MCF 10A (cell line): ENCODE results near the gene CTBP2. TPM values are rescaled to one million over a fixed set of nuclear protein-coding genes. Genes with fewer than 3 reads are reported as not detected.

Experiments used
- BruUV-seq: library from RNA; stranded (reverse); fragments of 400-500 nt; replicated peaks from 2 replicates; lab custom pipeline; 2021; lab: Mats Ljungman, UMichigan
- CTCF ChIA-PET: fragments of 300-600 bp; sonication (Branson Sonifier 250); formaldehyde crosslinking; extraction: SDS; loops from one replicate; lab custom pipeline; 2021; ENCODE audit warnings: antibody characterized with exemption, inconsistent platforms; lab: Yijun Ruan, JAX
- POLR2A ChIA-PET: fragments of 300-600, 350-650 bp; sonication (Branson Sonifier 250); formaldehyde crosslinking; extraction: SDS; loops from one replicate; lab custom pipeline; 2020; ENCODE audit warnings: antibody characterized with exemption, inconsistent platforms; lab: Yijun Ruan, JAX
- DNase-seq: peaks from one replicate; pipeline ENCODE4 v3.0.0-alpha.2; 2018; ENCODE audit not compliant: unreplicated experiment
- H3K27ac Mint-ChIP-seq: one replicate; pipeline ENCODE4 v1.8.0; 2022; ENCODE audit warnings: mild to moderate bottlenecking, low read depth, mixed read lengths; ENCODE audit not compliant: unreplicated experiment
- H3K27me3 Mint-ChIP-seq: one replicate; pipeline ENCODE4 v1.8.0; 2022; ENCODE audit warnings: mixed read lengths; ENCODE audit not compliant: insufficient read depth, unreplicated experiment
- H3K36me3 Mint-ChIP-seq: one replicate; pipeline ENCODE4 v1.8.0; 2022; ENCODE audit warnings: mild to moderate bottlenecking, moderate library complexity, mixed read lengths; ENCODE audit not compliant: insufficient read depth, unreplicated experiment
- H3K4me1 Mint-ChIP-seq: one replicate; pipeline ENCODE4 v1.8.0; 2022; ENCODE audit warnings: mixed read lengths; ENCODE audit not compliant: insufficient read depth, unreplicated experiment
- H3K4me3 Mint-ChIP-seq: one replicate; pipeline ENCODE4 v1.8.0; 2022; ENCODE audit warnings: mild to moderate bottlenecking, moderate library complexity, mixed read lengths; ENCODE audit not compliant: unreplicated experiment
- H3K9me3 Mint-ChIP-seq: one replicate; pipeline ENCODE4 v1.8.0; 2022; ENCODE audit warnings: mixed read lengths; ENCODE audit not compliant: unreplicated experiment
- CTCF ChIP-seq: fragments of 200-600 bp; IDR thresholded peaks from one replicate; pipeline ENCODE4 v1.8.0; 2022; ENCODE audit warnings: antibody characterized with exemption, mild to moderate bottlenecking; ENCODE audit not compliant: unreplicated experiment
- intact Hi-C: fragments of 100-400 bp; cut with micrococcal nuclease; formaldehyde crosslinking; loops from 2 replicates; pipeline ENCODE4 v1.14.1; 2022
- total RNA-seq: library from RNA; stranded (reverse); gene quantifications from 2 replicates; pipeline ENCODE4 v1.2.3, GENCODE V29; 2022

The CTBP2 gene
- total RNA-seq, 1 experiment from 2014 or later, result 152 TPM

- no peaks in the 10 kb centered on the region for H3K27me3 Mint-ChIP-seq
Measured at GRCh38 chr10:124977161-124977560, 183.2 kb downstream of the CTBP2 start.

DNA sequence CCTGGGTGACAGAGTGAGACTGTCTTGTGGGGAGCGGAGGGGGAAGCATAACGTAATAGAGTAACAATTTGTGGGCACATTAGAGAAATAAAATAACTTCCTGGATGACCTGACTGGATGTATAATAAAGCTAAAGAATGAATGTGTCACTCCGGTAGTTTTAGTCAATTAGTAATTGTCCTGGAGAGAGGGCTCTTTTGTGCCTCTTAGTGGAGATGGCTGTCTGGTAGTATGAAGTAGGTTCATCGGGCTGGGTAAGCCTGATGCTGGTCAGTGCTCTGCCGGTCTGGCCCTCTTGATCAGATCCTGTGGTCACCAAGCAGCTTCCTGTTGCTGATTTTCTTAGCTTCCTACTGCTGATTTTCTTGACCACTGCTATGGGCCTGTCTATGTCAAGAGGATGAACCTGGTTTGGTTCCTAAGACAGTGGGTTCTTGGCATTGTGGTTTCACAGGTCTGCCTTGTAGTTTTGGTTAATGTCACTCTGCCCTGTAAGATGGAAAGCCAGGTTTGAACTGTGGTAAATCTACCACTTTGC, 184.3 kb downstream of the CTBP2 start:
- CTCF ChIA-PET, result interaction anchor here (0.7 kb wide), 1 partner anchor 17 kb away, joined by 5 read pairs; no protein-coding TSS in a partner anchor
- H3K9me3 Mint-ChIP-seq, result no peaks in the 10 kb centered on the region

More at GRCh38 chr10:124977161-124977560, 183.2 kb downstream of the CTBP2 start:
- TF ChIP-seq CTCF, result no peak
- Mint-ChIP-seq H3K9me3 (no peaks in the 10 kb centered on the region), H3K4me1 (peaks cover 6% of the 10 kb centered on the region), H3K27ac (no peak overlapping the region), H3K4me3 (no peak overlapping the region), H3K36me3 (peaks cover 62% of the 10 kb centered on the region)
- DNase-seq, result no peak
- BruUV-seq, result no TSS peak
- ChIA-PET CTCF (interaction anchor here (0.8 kb wide), 1 partner anchor 754 kb away, joined by 4 read pairs; no protein-coding TSS in a partner anchor), POLR2A (interaction anchor here (1.2 kb wide), 1 partner anchor 61 kb away, joined by 3 read pairs; no protein-coding TSS in a partner anchor)
- intact Hi-C loops, result no loop called here

DNA sequence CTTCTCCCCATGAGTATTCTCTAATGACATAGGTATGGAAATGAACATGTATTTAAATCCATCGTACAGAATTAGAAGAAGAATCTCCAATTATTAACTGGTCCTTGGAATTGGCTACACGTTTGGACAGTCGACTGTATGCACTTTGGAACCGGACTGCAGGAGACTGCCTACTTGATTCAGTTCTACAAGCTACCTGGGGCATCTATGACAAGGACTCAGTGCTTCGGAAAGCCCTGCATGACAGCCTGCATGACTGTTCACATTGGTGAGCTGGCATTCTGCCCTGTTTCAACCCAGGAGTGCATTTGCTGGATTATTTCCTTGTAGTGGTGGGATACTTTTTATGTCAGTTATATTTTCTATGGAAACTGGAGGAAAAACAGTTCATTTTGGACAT, 186.2 kb downstream of the CTBP2 start:
- Mint-ChIP-seq H3K36me3 (peaks cover 64% of the 10 kb centered on the region), H3K4me1 (peaks cover 6% of the 10 kb centered on the region), H3K27me3 (no peaks in the 10 kb centered on the region), H3K27ac (no peak overlapping the region), H3K4me3 (no peak overlapping the region), H3K9me3 (no peaks in the 10 kb centered on the region)
- no TSS peak for BruUV-seq
- intact Hi-C loops, result no loop called here
- POLR2A ChIA-PET, result interaction anchor here (1.2 kb wide), 2 partner anchors 14 to 57 kb away, joined by 3 to 5 read pairs; no protein-coding TSS in a partner anchor
- TF ChIP-seq CTCF, result no peak
- no peak for DNase-seq
- CTCF ChIA-PET, result no interaction called here

More for the DNA sequence above, 184.3 kb downstream of the CTBP2 start:
- Mint-ChIP-seq H3K27ac (peak overlapping the region; percentile 12), H3K36me3 (peaks cover 56% of the 10 kb centered on the region), H3K4me3 (no peak overlapping the region), H3K27me3 (no peaks in the 10 kb centered on the region), H3K4me1 (peaks cover 6% of the 10 kb centered on the region)
- BruUV-seq, result no TSS peak
- no peak for TF ChIP-seq CTCF
- POLR2A ChIA-PET, result interaction anchor here (1.2 kb wide), 1 partner anchor 60 kb away, joined by 3 read pairs; no protein-coding TSS in a partner anchor
- intact Hi-C loops, result no loop called here
- no peak for DNase-seq

DNA sequence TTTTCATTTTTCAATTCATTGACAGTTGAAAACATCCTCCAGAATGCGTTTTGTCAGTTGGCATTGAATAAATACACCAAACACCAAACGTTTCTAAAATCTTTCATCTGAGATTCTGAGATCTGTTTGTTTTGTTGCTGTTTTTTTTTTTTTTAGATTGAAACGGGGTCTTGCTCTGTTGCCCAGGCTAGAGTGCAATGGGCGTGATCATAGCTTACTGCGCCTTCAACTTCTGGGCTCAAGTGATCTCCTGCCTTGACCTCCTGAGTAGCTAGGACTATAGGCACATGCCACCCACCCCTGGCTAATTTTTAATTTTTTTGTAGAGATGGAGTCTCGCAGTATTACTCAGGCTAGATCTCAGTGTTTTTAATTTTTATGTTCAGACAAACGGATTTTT, 187.7 kb downstream of the CTBP2 start:
- CTCF ChIA-PET, result no interaction called here
- intact Hi-C loops, result no loop called here
- no peaks in the 10 kb centered on the region for H3K9me3 Mint-ChIP-seq
- peaks cover under 1% of the 10 kb centered on the region for H3K4me1 Mint-ChIP-seq
- no peaks in the 10 kb centered on the region for H3K27me3 Mint-ChIP-seq
- H3K4me3 Mint-ChIP-seq, result no peak overlapping the region
- H3K27ac Mint-ChIP-seq, result no peak overlapping the region
- no TSS peak for BruUV-seq
- H3K36me3 Mint-ChIP-seq, result peaks cover 69% of the 10 kb centered on the region
- POLR2A ChIA-PET, result no interaction called here
- no peak for TF ChIP-seq CTCF
- DNase-seq, result no peak
